Iris pigment epithelial cell (primary cell): ENCODE data around the gene CRYL1.

ENCODE experiments used
- DNase-seq: peaks from one replicate; pipeline ENCODE4 v3.0.0-alpha.2; 2011; ENCODE audit warnings: low read depth

Gene CRYL1

GRCh38 chr13:20525601-20526544 lies at the start of gene CRYL1:
Gene CRYL1 (minus strand): TSS chr13:20525857. CDS start chr13:20525794, 63 bp downstream.
- DNase-seq: peak; percentile 55

- no peak for DNase-seq
Observed at GRCh38 chr13:20573636-20574035, 48.0 kb upstream of the CRYL1 start.

GRCh38 chr13:20573186-20573585 lies 47.5 kb upstream of the CRYL1 start:
- no peak for DNase-seq

GRCh38 chr13:20571676-20572075 lies 46.0 kb upstream of the CRYL1 start:
- no peak for DNase-seq

GRCh38 chr13:20570517-20570916 lies 44.9 kb upstream of the CRYL1 start:
- DNase-seq: peak; percentile 56

GRCh38 chr13:20567881-20568528 lies 42.3 kb upstream of the CRYL1 start:
- DNase-seq: no peak

- DNase-seq: peak; percentile 86
Observed at GRCh38 chr13:20566898-20567874, 41.5 kb upstream of the CRYL1 start, which contains the start of gene IFT88. Gene IFT88 (plus strand): TSS chr13:20567157. CDS start chr13:20574386, 7,229 bp downstream.

- DNase-seq: peak; percentile 81
Observed at GRCh38 chr13:20566468-20566897, 40.8 kb upstream of the CRYL1 start.

- no peak for DNase-seq
Observed at GRCh38 chr13:20565115-20565736, 39.6 kb upstream of the CRYL1 start.

GRCh38 chr13:20561741-20562140 lies 36.1 kb upstream of the CRYL1 start:
- no peak for DNase-seq

- DNase-seq: no peak
Observed at GRCh38 chr13:20559659-20560356, 34.2 kb upstream of the CRYL1 start.

- no peak for DNase-seq
Observed at GRCh38 chr13:20558982-20559381, 33.3 kb upstream of the CRYL1 start.

- DNase-seq: peak; percentile 36
Observed at GRCh38 chr13:20553311-20553710, 27.7 kb upstream of the CRYL1 start.

GRCh38 chr13:20550799-20551198 lies 25.1 kb upstream of the CRYL1 start:
- DNase-seq: no peak

GRCh38 chr13:20547479-20547908 lies 21.8 kb upstream of the CRYL1 start:
- DNase-seq: no peak

GRCh38 chr13:20546556-20546955 lies 20.9 kb upstream of the CRYL1 start:
- no peak for DNase-seq

GRCh38 chr13:20544201-20544923 lies 18.7 kb upstream of the CRYL1 start:
- no peak for DNase-seq

GRCh38 chr13:20536992-20537391 lies 11.3 kb upstream of the CRYL1 start:
- no peak for DNase-seq

- DNase-seq: no peak
Observed at GRCh38 chr13:20534038-20534608, 8.5 kb upstream of the CRYL1 start.

- no peak for DNase-seq
Observed at GRCh38 chr13:20528452-20528851, 2.8 kb upstream of the CRYL1 start.
